ENCODE results near the gene MT1G. TPM values are rescaled to one million over a fixed set of nuclear protein-coding genes. Genes with fewer than 3 reads are reported as not detected.

MT1G gene
- total RNA-seq, 4 donors from 2014 or later: 17.8 to 5,605 (median 130) TPM

DNA sequence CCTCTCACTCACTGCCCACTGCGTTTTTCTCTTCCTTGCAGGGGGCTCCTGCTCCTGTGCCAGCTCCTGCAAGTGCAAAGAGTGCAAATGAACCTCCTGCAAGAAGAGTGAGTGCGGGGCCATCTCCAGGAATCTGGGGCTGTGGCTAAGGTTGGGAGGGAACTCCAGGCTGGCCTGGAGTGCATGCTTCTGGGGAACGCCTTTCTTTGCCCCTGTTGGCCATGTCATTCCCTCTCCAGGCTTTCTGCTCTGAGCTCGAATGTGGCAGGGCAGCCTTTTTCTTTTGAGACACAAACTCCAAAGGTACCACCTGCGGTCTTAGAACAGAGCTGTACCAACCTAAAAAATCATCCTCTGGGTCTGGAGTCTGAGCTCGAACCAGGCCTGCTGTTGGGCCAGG, 49.7 kb downstream of the MT1G start:
- DNase-seq: no peak
- TF ChIP-seq, protein P1, sequence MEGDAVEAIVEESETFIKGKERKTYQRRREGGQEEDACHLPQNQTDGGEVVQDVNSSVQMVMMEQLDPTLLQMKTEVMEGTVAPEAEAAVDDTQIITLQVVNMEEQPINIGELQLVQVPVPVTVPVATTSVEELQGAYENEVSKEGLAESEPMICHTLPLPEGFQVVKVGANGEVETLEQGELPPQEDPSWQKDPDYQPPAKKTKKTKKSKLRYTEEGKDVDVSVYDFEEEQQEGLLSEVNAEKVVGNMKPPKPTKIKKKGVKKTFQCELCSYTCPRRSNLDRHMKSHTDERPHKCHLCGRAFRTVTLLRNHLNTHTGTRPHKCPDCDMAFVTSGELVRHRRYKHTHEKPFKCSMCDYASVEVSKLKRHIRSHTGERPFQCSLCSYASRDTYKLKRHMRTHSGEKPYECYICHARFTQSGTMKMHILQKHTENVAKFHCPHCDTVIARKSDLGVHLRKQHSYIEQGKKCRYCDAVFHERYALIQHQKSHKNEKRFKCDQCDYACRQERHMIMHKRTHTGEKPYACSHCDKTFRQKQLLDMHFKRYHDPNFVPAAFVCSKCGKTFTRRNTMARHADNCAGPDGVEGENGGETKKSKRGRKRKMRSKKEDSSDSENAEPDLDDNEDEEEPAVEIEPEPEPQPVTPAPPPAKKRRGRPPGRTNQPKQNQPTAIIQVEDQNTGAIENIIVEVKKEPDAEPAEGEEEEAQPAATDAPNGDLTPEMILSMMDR (IDR thresholded peaks at IDR 0.05): no peak
- TF ChIP-seq POLR2A (IDR thresholded peaks at IDR 0.05): no peak
- H3K9me3 ChIP-seq: no peaks in the 10 kb centered on the region
- H3K4me3 ChIP-seq: no peak overlapping the region
- no peaks in the 10 kb centered on the region for H3K36me3 ChIP-seq
- no peak overlapping the region for H3K27ac ChIP-seq
- H3K4me1 ChIP-seq: peaks cover 0 to 21% (median 0%) of the 10 kb centered on the region in 4 donors
- H3K27me3 ChIP-seq: no peaks in the 10 kb centered on the region

DNA sequence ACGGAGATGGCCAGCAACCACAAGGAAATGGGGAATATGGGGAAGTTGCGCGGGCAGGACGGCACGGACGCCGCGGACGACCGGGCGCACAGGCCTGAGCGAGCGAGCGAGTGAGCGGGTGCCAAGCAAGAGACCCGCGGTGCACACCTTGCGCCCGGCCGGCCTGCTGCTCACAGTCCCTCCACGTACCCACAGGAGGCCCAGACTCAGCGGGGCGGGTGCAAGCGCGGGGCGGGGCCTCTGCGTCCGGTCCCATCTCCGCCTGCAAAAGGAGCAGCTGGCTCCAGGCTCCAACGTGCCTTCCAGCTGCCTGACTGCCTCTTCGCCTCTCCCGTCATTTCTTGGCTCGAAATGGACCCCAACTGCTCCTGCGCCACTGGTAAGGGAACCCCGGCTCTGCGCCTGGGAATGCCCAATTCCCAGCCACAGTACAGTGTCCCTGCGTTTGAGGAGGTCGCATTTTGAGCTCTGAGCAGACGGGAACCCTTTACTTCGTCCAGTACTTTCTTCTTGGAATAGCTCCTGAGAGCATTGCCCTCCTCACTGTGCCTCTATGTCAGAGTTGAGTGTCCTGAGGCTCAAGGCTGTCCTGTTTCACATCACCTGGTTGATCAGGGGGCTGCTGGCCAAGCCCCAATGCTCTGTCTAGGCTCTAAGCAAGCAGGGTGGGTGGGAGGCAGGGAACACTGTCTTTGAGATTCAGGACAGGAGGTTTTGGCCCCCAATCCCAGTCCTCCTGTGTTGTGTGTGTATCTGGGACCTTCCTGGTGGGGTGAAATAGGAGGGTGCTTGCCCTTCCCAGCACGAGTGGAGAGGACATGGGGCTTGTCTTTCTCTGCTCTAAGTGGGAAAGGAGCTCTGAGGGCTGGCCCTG, 50.4 kb downstream of the MT1G start:
- no peaks in the 10 kb centered on the region for H3K9me3 ChIP-seq
- DNase-seq: peak in 2 of 3 donors; percentile 77 to 86
- no peaks in the 10 kb centered on the region for H3K27me3 ChIP-seq
- H3K36me3 ChIP-seq: no peaks in the 10 kb centered on the region
- peaks cover 0 to 21% (median 0%) of the 10 kb centered on the region in 4 donors for H3K4me1 ChIP-seq
- TF ChIP-seq, protein P1 (IDR thresholded peaks at IDR 0.05): peak in 2 of 6 experiments; percentile 13 to 25
- no peak for TF ChIP-seq POLR2A (IDR thresholded peaks at IDR 0.05)
- peak overlapping the region; percentile 27 to 55 (median 41) for H3K4me3 ChIP-seq
- peak overlapping the region in 2 of 4 donors; percentile 35 to 47 for H3K27ac ChIP-seq

Other genes starting within 250 kb of the MT1G start
- gene AMFR, start 242.5 kb downstream of the MT1G start, total RNA-seq: 100 to 1,000 TPM; 149 to 265 (median 170) TPM
- gene NUDT21, start 216.7 kb downstream of the MT1G start, total RNA-seq: 10 to 100 TPM; 26.1 to 43.6 (median 34.2) TPM
- gene OGFOD1, start 216.5 kb downstream of the MT1G start, total RNA-seq: 10 to 100 TPM; 11.0 to 47.9 (median 18.0) TPM
- gene BBS2, start 148.0 kb downstream of the MT1G start, total RNA-seq: 10 to 100 TPM; 22.9 to 66.0 (median 39.6) TPM
- not detected for gene MT4, start 103.0 kb downstream of the MT1G start, total RNA-seq
- gene MT3, start 78.5 kb downstream of the MT1G start, total RNA-seq: not detected
- 1,000 to 10,000 TPM in 1 of 4 donors, 100 to 1,000 TPM in 1, 10 to 100 TPM in 2; 33.2 to 1,072 (median 216) TPM for gene MT2A, start 59.5 kb downstream of the MT1G start, total RNA-seq
- gene MT1E, start 42.3 kb downstream of the MT1G start, total RNA-seq: 1,000 to 10,000 TPM in 1 of 4 donors, 100 to 1,000 TPM in 1, 10 to 100 TPM in 2; 53.9 to 2,225 (median 195) TPM
- 100 to 1,000 TPM in 1 of 4 donors, 10 to 100 TPM in 1, 1 to 10 TPM in 2; 3.5 to 252 (median 11.3) TPM for gene MT1M, start 35.4 kb downstream of the MT1G start, total RNA-seq
- 100 to 1,000 TPM in 1 of 4 donors, not detected in 3; 102 TPM for gene MT1A, start 29.4 kb downstream of the MT1G start, total RNA-seq
- gene MT1B, start 16.2 kb downstream of the MT1G start, total RNA-seq: 10 to 100 TPM in 1 of 4 donors, not detected in 3; 39.3 TPM
- 100 to 1,000 TPM in 1 of 4 donors, 10 to 100 TPM in 2, 1 to 10 TPM in 1; 8.0 to 310 (median 44.1) TPM for gene MT1F, start 10.1 kb downstream of the MT1G start, total RNA-seq
- gene MT1H, start 1.7 kb upstream of the MT1G start, total RNA-seq: 1,000 to 10,000 TPM in 1 of 4 donors, 10 to 100 TPM in 1, 1 to 10 TPM in 1, not detected in 1; 5.8 to 2,098 (median 30.1) TPM
- gene MT1X, start 14.4 kb upstream of the MT1G start, total RNA-seq: 1,000 to 10,000 TPM in 1 of 4 donors, 100 to 1,000 TPM in 3; 121 to 1,155 (median 305) TPM
- 100 to 1,000 TPM in 1 of 4 donors, 10 to 100 TPM in 3; 27.3 to 195 (median 31.4) TPM for gene NUP93, start 62.1 kb upstream of the MT1G start, total RNA-seq
- not detected for gene SLC12A3, start 197.1 kb upstream of the MT1G start, total RNA-seq